ENCODE data around the gene ANKEF1. TPM values are rescaled to one million over a fixed set of nuclear protein-coding genes. Genes with fewer than 3 reads are reported as not detected.
A peak's percentile ranks its signal among the peaks of the same experiment; 100 is the strongest.

The ANKEF1 gene
- total RNA-seq, 2 experiments from 2014 or later = 1.3 TPM

- Mint-ChIP-seq H3K36me3 (ENCODE audit: low read depth) (no peaks in the 10 kb centered on the region), H3K9me3 (no peaks in the 10 kb centered on the region), H3K4me3 (no peak overlapping the region), H3K27me3 (peaks cover 38% of the 10 kb centered on the region), H3K4me1 (ENCODE audit: low read depth) (no peaks in the 10 kb centered on the region), H3K27ac (no peak overlapping the region)
- POLR2A ChIA-PET = no interaction called here
- H3K27ac ChIP-seq (ENCODE audit: low read depth in 1 of 2, low read length in 2 of 2) = no peak overlapping the region
- CTCF ChIA-PET = interaction anchor here (1.0 kb wide), 1 partner anchor 9 kb away, joined by 3 read pairs; no protein-coding TSS in a partner anchor
- H3K27me3 ChIP-seq (ENCODE audit: control insufficient read depth in 1 of 2, insufficient read depth in 2 of 2, low read length in 2 of 2) = peaks cover 0 to 5% of the 10 kb centered on the region in 2 experiments
- no peaks in the 10 kb centered on the region for H3K36me3 ChIP-seq (ENCODE audit: insufficient read depth, low read length)
- DNase-seq (peak in 3 of 14 experiments; percentile 2 to 19 (median 8)), ATAC-seq (ENCODE audit: poor library complexity) (no peak)
- H3K4me3 ChIP-seq (ENCODE audit: low read length) = no peak overlapping the region
- H3K4me1 ChIP-seq (ENCODE audit: insufficient read depth, low read length) = no peaks in the 10 kb centered on the region
- no peak for TF ChIP-seq CTCF (IDR thresholded peaks at IDR 0.05)
- intact Hi-C loops (cut with DNase I, micrococcal nuclease) = no loop called here
- H3K9me3 ChIP-seq (ENCODE audit: control insufficient read depth in 1 of 2, insufficient read depth in 1 of 2, low read length in 2 of 2) = no peaks in the 10 kb centered on the region
These were observed 45.6 kb upstream of the ANKEF1 start for GRCh38 chr20:9989066-9989724.

- Mint-ChIP-seq H3K27ac (no peak overlapping the region), H3K9me3 (no peaks in the 10 kb centered on the region), H3K36me3 (ENCODE audit: low read depth) (no peaks in the 10 kb centered on the region), H3K4me1 (ENCODE audit: low read depth) (no peaks in the 10 kb centered on the region), H3K27me3 (peaks cover 25% of the 10 kb centered on the region), H3K4me3 (no peak overlapping the region)
- H3K27me3 ChIP-seq (ENCODE audit: control insufficient read depth in 1 of 2, insufficient read depth in 2 of 2, low read length in 2 of 2) = peaks cover 0 to 5% of the 10 kb centered on the region in 2 experiments
- ChIA-PET CTCF (no interaction called here), POLR2A (no interaction called here)
- no peak overlapping the region for H3K4me3 ChIP-seq (ENCODE audit: low read length)
- DNase-seq (no peak), ATAC-seq (ENCODE audit: poor library complexity) (no peak)
- no peak for TF ChIP-seq CTCF (IDR thresholded peaks at IDR 0.05)
- H3K9me3 ChIP-seq (ENCODE audit: control insufficient read depth in 1 of 2, insufficient read depth in 1 of 2, low read length in 2 of 2) = no peaks in the 10 kb centered on the region
- no peak overlapping the region for H3K27ac ChIP-seq (ENCODE audit: low read depth in 1 of 2, low read length in 2 of 2)
- no peaks in the 10 kb centered on the region for H3K4me1 ChIP-seq (ENCODE audit: insufficient read depth, low read length)
- intact Hi-C loops (cut with DNase I, micrococcal nuclease) = no loop called here
- H3K36me3 ChIP-seq (ENCODE audit: insufficient read depth, low read length) = no peaks in the 10 kb centered on the region
These were observed 41.6 kb upstream of the ANKEF1 start for GRCh38 chr20:9993137-9993536.

- no peak for DNase-seq
- Mint-ChIP-seq H3K36me3 (ENCODE audit: low read depth) (no peaks in the 10 kb centered on the region), H3K4me3 (no peak overlapping the region), H3K27me3 (peaks cover 13% of the 10 kb centered on the region), H3K9me3 (no peaks in the 10 kb centered on the region), H3K4me1 (ENCODE audit: low read depth) (no peaks in the 10 kb centered on the region), H3K27ac (no peak overlapping the region)
- H3K4me1 ChIP-seq (ENCODE audit: insufficient read depth, low read length) = no peaks in the 10 kb centered on the region
- no peak overlapping the region for H3K27ac ChIP-seq (ENCODE audit: low read depth in 1 of 2, low read length in 2 of 2)
- no peaks in the 10 kb centered on the region for H3K36me3 ChIP-seq (ENCODE audit: insufficient read depth, low read length)
- H3K4me3 ChIP-seq (ENCODE audit: low read length) = no peak overlapping the region
- H3K9me3 ChIP-seq (ENCODE audit: control insufficient read depth in 1 of 2, insufficient read depth in 1 of 2, low read length in 2 of 2) = no peaks in the 10 kb centered on the region
- H3K27me3 ChIP-seq (ENCODE audit: control insufficient read depth in 1 of 2, insufficient read depth in 2 of 2, low read length in 2 of 2) = no peaks in the 10 kb centered on the region
- ATAC-seq (ENCODE audit: poor library complexity) = no peak
- no peak for TF ChIP-seq CTCF (IDR thresholded peaks at IDR 0.05)
- intact Hi-C loops (cut with DNase I, micrococcal nuclease) = no loop called here
- POLR2A ChIA-PET = no interaction called here
- CTCF ChIA-PET = no interaction called here
These were observed 40.1 kb upstream of the ANKEF1 start for GRCh38 chr20:9994676-9995075.
